PC-3 (cell line): ENCODE results near the gene UTP14C.

Source experiments
- CTCF ChIP-seq: fragments of 300-600 bp; sonication (generic); conservative IDR thresholded peaks from 2 replicates; pipeline ENCODE4 v1.5.1; 2017; ENCODE audit warnings: antibody characterized with exemption, low read depth, mild to moderate bottlenecking, low read length
- EZH2 ChIP-seq: fragments of 300-600 bp; sonication (generic); IDR thresholded peaks from one replicate; pipeline ENCODE4 v1.6.1; 2017; ENCODE audit warnings: antibody characterized with exemption, mild to moderate bottlenecking, low read length; ENCODE audit not compliant: unreplicated experiment
- EZH2phosphoT487 ChIP-seq: fragments of 300-600 bp; sonication (generic); IDR thresholded peaks from 2 replicates; pipeline ENCODE4 v1.6.1; 2018; ENCODE audit warnings: mild to moderate bottlenecking, antibody characterized with exemption, low read length, borderline replicate concordance

- TF ChIP-seq EZH2, result no peak
- TF ChIP-seq CTCF, result no peak
- TF ChIP-seq EZH2phosphoT487, result no peak
Measured at GRCh38 chr13:52025475-52026245, 1.2 kb downstream of the UTP14C start.
